NCI-H2081 (cell line): ENCODE data around the gene LTBP2.
"Not testable (repeated sequence)": the region's sequence is repeated elsewhere in the genome, so short reads cannot be mapped to it uniquely, and the experiment has no call there.

Experiments
- DNase-seq, 2 experiments: peaks; one replicate each; lab custom pipeline; 2025; lab: John Stamatoyannopoulos, UW

Gene LTBP2

DNA sequence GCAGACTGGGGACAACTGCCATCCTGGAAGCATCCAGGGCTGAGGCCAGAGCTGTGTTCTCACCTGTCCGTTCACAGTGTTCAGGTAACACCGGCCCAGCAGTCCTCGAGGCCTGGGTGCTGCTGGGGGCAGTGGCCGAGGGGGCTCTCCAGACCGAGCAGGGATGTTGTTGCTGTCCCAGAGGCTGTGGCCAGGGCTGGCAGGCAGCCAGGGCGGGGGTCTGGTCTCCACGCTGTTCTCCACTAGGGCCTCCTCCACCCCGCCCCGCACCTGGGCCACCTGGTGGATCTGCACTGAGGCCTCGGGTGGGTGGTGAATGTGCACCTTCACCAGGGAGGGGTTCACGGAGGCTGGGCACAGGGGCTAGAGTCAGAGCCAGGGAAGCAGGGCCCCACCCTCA is 61.0 kb downstream of the LTBP2 start:
- DNase-seq: no peak

GRCh38 chr14:74550071-74550470 is 62.0 kb downstream of the LTBP2 start:
- DNase-seq: no peak

- no peak for DNase-seq
Observed at GRCh38 chr14:74549588-74549987, 62.4 kb downstream of the LTBP2 start.

GRCh38 chr14:74548881-74549280 is 63.2 kb downstream of the LTBP2 start:
- DNase-seq: no peak

DNA sequence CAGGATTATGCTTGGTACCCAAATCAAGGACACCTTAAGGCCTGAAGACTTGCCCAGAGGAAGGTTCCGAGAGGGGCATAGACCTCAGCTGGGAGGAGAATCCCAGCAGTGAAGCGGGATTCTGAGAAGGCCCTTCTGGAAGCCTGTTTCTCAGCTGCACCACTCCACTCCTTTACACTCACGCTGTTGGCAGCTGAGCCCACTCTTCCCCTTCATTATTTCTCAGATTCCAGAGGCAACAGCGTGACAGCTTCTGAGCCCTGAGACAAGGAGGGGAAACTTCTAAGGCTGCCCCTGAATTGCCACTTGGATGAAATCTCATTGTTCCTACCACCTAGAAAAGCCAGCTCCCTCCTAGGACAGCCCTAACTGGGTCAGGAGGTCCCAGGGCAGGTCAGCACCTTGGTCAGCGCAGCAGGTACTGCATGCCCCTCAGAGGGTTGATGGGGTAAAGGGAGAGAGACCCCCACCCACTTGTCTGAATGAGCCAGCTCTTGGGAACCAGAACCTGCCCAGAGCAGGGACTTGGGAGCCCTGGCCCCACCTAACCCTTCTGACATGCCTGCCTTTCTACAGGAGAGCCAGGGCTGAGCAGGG is 64.6 kb downstream of the LTBP2 start:
- no peak for DNase-seq

DNA sequence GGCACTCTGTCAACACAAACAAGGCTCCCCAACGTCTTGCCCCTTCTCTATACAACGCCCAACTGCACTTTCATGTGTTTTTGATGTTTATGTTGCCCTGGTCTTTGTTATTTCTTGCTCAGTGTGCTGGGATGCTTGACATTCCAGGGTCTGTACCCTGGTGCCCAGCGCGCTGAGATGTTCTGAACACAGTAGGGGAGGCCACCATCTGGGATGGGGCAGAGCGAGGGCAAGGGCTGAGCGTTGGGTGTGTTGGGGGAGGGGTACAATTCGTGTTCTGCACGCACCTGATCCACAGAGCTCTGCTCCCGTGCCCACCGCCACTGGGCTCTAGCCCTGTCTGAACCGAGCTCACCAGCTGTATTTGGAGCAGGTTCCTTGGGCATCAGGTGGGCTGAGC is 65.6 kb downstream of the LTBP2 start:
- DNase-seq: no peak

DNA sequence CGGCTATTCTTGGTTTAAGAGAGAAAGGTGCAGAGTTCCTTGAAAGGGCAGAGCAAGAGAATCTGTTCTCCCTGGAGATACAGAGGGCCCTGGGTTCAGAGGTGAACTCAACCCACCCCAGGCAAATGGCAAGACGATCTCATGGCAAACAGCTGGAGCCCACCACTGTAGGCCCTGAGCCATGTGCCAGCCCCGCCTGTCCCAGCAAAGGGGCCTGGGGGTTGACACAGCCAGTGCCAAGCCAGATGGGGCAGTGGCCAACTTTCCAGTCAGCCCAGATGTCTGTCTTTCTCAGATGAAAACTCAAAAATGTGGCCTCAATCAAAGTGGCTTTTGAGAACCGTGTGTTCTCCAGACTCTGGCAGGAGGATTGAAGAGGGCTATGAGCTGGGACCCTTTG is 66.7 kb downstream of the LTBP2 start:
- no peak for DNase-seq

DNA sequence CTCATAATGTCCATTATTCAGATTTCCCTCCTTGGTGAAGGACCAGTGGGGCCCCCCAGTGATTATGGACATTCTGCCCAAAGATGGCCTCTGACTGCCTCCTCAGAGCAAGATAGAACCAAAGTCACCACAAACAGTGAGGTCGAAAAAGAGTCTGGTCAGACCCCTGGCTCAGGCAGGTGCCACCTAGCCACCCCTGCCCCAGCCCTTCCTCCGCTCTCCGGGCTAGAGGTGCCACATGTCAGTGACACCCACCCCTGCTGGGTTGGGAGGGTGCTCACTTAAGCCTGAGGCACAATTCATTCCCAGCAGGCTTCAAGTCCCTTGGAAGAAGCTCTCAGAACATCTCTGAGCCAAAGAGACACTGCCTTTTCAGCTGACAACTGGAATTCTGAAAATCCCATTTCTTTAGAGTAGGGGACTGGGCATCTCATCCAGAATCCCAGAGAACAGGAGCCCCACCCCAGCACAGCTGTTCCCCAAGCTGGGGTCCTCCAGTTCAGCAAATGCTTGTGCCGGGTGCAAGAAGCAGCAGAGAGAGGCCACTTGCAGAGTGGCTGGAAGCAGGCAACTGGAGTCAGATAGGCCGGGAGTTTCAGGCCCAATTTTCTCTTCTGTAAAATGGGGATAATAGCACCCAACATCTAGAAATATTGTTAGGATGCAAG is 68.1 kb downstream of the LTBP2 start:
- DNase-seq: no peak

- DNase-seq: no peak
Observed at GRCh38 chr14:74542056-74542685, 69.9 kb downstream of the LTBP2 start.

DNA sequence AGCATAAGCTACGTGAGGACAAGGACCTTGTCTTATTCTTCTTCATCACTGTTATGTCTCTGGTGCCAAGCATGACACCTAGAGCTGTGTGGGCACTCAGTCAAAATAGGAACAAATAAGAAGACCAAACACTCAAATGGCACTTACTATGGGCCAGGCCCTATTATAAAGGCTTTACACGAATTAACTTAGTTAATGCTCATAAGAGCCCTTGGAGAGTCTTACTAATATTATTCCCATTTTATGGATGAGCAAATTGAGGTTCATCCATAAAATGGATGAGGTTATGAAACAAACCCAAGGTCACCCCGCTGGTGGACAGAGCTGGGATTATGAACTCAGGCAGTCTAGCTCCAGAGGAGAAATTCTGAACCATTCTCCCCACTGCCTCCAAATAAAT is 70.8 kb downstream of the LTBP2 start:
- DNase-seq: no peak

- DNase-seq: no peak
Observed at GRCh38 chr14:74539503-74539902, 72.5 kb downstream of the LTBP2 start.

- DNase-seq: no peak
Observed at GRCh38 chr14:74538411-74539391, 73.3 kb downstream of the LTBP2 start.

DNA sequence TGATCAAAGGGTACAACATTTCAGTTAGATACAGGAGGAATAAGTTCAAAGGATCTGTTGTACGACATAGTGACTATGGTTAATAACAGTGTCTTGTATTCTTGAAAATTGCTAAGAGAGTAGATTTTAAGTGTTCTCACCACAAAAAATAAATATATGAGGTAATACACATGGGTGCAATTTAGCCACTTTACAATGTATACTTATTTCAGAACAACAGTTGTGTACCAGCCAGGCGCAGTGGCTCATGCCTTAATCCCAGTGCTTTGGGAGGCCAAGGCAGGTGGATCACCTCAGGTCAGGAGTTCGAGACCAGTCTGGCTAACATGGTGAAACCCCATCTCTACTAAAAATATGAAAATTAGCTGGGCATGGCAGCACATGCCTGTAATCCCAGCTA is 75.7 kb downstream of the LTBP2 start:
- not testable (repeated sequence) for DNase-seq

DNA sequence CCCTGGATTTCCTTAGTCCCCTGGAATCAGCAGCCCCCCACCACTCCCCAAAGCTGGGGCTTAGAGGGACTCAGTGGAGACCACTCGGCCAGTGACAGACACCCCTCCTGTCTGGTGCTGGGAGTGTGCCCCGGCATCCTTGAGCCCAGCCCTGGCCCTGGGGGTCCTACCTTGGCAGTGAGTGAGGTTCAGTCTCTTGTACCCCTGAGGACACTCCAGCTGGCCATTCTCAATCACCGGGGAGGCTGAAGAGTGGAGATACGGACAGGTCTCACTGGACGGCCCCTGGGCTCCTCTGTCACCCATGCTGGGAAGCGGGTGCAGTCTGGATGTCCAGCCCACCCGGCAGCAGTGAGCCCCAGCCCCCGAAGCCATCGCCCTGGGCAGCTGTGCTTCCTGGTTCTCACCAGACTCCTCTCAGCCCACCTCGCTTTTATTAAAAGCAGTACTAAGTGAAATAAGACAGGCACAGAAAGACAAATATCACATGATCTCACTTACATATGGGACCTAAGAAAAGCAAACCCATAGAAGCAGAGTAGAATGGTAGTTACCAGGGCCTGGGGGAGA is 76.2 kb downstream of the LTBP2 start:
- no peak for DNase-seq

DNA sequence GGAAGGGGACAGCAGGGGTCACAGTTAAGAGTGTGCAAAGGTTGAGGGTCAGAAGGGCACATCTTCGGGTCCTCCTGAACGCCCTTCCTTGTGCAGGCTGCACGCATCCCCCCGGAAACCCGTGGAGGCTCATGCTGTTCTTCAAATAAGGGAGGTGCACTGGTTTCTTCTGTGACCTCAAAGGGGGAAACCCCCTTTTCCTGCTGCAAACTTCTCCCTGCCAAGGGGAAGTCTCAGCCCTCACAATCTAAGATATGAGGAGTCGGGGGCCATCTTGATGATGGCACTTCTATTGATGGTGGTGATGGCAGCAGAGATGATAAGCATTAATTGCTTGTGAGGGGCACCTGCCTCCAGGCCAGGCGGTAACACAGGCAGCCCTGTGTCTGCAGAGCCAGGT is 78.5 kb downstream of the LTBP2 start:
- no peak for DNase-seq

GRCh38 chr14:74532246-74532645 is 79.8 kb downstream of the LTBP2 start:
- DNase-seq: no peak

GRCh38 chr14:74531467-74531866 is 80.6 kb downstream of the LTBP2 start:
- no peak for DNase-seq

GRCh38 chr14:74531006-74531405 is 81.0 kb downstream of the LTBP2 start:
- no peak for DNase-seq

DNA sequence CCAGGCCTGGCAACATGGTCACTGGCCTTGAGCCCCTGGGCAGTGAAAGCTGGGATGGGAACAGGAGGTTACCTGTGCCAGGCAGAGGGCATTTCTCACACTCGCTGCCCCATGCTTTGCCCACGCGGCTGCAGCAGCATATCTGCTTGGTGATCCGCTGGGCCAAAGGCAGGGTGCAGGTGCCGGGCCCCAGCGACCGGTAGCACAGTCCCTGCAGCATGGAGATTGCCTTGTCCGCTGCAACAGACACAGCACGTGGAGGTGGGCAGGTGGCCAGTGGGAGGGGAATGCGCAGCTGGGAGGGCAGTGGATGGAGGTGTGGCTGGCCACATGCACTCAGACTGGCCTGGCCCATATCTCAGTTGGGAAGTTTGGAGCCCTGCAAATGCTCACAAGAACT is 83.2 kb downstream of the LTBP2 start:
- no peak for DNase-seq

DNA sequence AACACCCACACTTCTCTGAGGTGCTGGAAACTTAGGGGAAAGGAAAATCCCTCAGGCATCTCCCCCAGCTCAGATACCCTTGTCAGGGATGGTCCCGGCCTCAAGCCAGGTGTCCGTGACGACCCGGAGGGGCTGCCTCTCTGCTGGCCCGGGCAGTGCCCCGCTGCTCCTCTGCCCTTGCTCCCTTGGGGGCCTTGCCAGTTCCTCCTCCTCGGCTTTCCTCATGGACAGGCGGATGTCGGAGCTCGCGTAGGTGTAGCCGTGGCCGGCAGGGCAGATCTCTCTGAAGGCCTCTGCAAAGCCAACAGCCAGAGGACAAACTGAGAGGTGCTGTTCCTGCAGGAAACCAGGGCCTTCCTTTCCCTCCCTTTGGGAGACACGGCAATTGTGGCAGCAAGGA is 83.6 kb downstream of the LTBP2 start:
- DNase-seq: no peak

- DNase-seq: no peak
Observed at GRCh38 chr14:74527736-74528280, 84.2 kb downstream of the LTBP2 start.
